Left ventricle myocardium superior (tissue), 1 donor: ENCODE data around the gene SYPL1. TPM values are rescaled to one million over a fixed set of nuclear protein-coding genes. Genes with fewer than 3 reads are reported as not detected.
A peak's percentile ranks its signal among the peaks of the same experiment; 100 is the strongest.
"Not testable (repeated sequence)": the region's sequence is repeated elsewhere in the genome, so short reads cannot be mapped to it uniquely, and the experiment has no call there.

Experiments used
- ATAC-seq: fragments of 200-7000 bp; cut with Tn5 transposase; one replicate; pipeline ENCODE4 v1.9.1; 2020; ENCODE audit warnings: mild to moderate bottlenecking, moderate library complexity
- DNase-seq: peaks from one replicate; pipeline ENCODE4 v3.0.0-alpha.2; 2020
- intact Hi-C: fragments of 100-400 bp; cut with micrococcal nuclease; formaldehyde crosslinking; loops from one replicate; pipeline ENCODE4 v1.11.0; 2022
- long read RNA-seq: library from polyadenylated mRNA; unstranded; transcript quantifications from one replicate; pipeline ENCODE4 v2.0.0, GENCODE V29; 2021
- total RNA-seq: library from RNA; stranded (reverse); fragmentation: NEBNext Ultra II Directional; extraction: Animal tissue kit (Norgen Biotek cat#: 25700); gene quantifications from one replicate; pipeline ENCODE4 v1.2.1, GENCODE V29; 2021
- donor health status: DM: no; HTN: yes; CAD: no; lungs with severe emphysema.

Gene SYPL1
- 96.3 TPM for total RNA-seq
- long read RNA-seq, transcript SYPL1-202 (5 exons, 2,151 nt) = major isoform, 353 of 370 reads
- long read RNA-seq, partial matches to known transcripts = 1 of 370 reads
- long read RNA-seq, other reads (novel, unspliced or antisense) = 14 of 370 reads

- intact Hi-C loops = no loop called here
- DNase-seq (peak; percentile 96), ATAC-seq (peak; percentile 95)
These were observed at the start of gene SYPL1 for GRCh38 chr7:106112118-106112971. SYPL1 (minus strand) TSS chr7:106112312; CDS start chr7:106112208, 104 bp downstream.

- DNase-seq (no peak), ATAC-seq (no peak)
- intact Hi-C loops = loop anchor here (2.0 kb wide), 1 partner anchor 98 kb away; no protein-coding TSS in a partner anchor
These were observed 42.9 kb upstream of the SYPL1 start for GRCh38 chr7:106155027-106155426.

- DNase-seq = peak; percentile 89
- peak; percentile 98 for ATAC-seq
- intact Hi-C loops = loop anchor here (2.0 kb wide), 1 partner anchor 97 kb away; no protein-coding TSS in a partner anchor
These were observed 41.9 kb upstream of the SYPL1 start for GRCh38 chr7:106153891-106154449.

GRCh38 chr7:106152313-106152665, 40.2 kb upstream of the SYPL1 start:
- intact Hi-C loops = no loop called here
- no peak for ATAC-seq
- no peak for DNase-seq

- intact Hi-C loops = no loop called here
- no peak for DNase-seq
- no peak for ATAC-seq
These were observed 39.6 kb upstream of the SYPL1 start for GRCh38 chr7:106151459-106152312.

- intact Hi-C loops = no loop called here
- DNase-seq (no peak), ATAC-seq (no peak)
These were observed 31.7 kb upstream of the SYPL1 start for GRCh38 chr7:106143711-106144337.

GRCh38 chr7:106142136-106142535, 30.0 kb upstream of the SYPL1 start:
- no peak for DNase-seq
- intact Hi-C loops = no loop called here
- ATAC-seq = no peak

GRCh38 chr7:106140406-106141173, 28.5 kb upstream of the SYPL1 start:
- no peak for ATAC-seq
- DNase-seq = no peak
- intact Hi-C loops = no loop called here

GRCh38 chr7:106139265-106140251, 27.4 kb upstream of the SYPL1 start:
- intact Hi-C loops = no loop called here
- ATAC-seq (peak; percentile 93), DNase-seq (no peak)

GRCh38 chr7:106138776-106139175, 26.7 kb upstream of the SYPL1 start:
- DNase-seq (no peak), ATAC-seq (no peak)
- intact Hi-C loops = no loop called here

GRCh38 chr7:106138181-106138580, 26.1 kb upstream of the SYPL1 start:
- intact Hi-C loops, ATAC-seq, DNase-seq: not testable (repeated sequence)

GRCh38 chr7:106134241-106134640, 22.1 kb upstream of the SYPL1 start:
- ATAC-seq (no peak), DNase-seq (no peak)
- intact Hi-C loops = no loop called here

- DNase-seq (no peak), ATAC-seq (no peak)
- intact Hi-C loops = no loop called here
These were observed 17.2 kb upstream of the SYPL1 start for GRCh38 chr7:106129291-106129690.

- intact Hi-C loops = no loop called here
- ATAC-seq = no peak
- no peak for DNase-seq
These were observed 16.7 kb upstream of the SYPL1 start for GRCh38 chr7:106128836-106129235.

- intact Hi-C loops = no loop called here
- ATAC-seq (no peak), DNase-seq (no peak)
These were observed 16.1 kb upstream of the SYPL1 start for GRCh38 chr7:106127984-106128780.

GRCh38 chr7:106126170-106126938, 14.2 kb upstream of the SYPL1 start:
- no peak for ATAC-seq
- intact Hi-C loops = no loop called here
- DNase-seq = no peak
